K562 (cell line): ENCODE results near the gene FRMD4B. TPM values are rescaled to one million over a fixed set of nuclear protein-coding genes. Genes with fewer than 3 reads are reported as not detected.

Source experiments
- CUX1 ChIP-seq: fragments of 200-800 bp; sonication (Bioruptor generic); IDR thresholded peaks from 2 replicates; pipeline ENCODE4 v1.6.1; 2016; ENCODE audit warnings: missing genetic modification characterization, missing compliant biosample characterization
- DPF2 ChIP-seq: fragments of 450-650 bp; IDR thresholded peaks from 2 replicates; pipeline ENCODE4 v1.6.1; 2016
- KDM4B ChIP-seq, 2 experiments: fragments of 450-650 bp in 1 of 2; sonication (generic) in 1 of 2; IDR thresholded peaks; 2 replicates each; pipeline ENCODE4 v1.6.1; 2016 to 2017; ENCODE audit warnings: borderline replicate concordance in 2 of 2, antibody characterized with exemption in 1 of 2, low read depth in 1 of 2, mild to moderate bottlenecking in 1 of 2
- PRDM10 ChIP-seq: fragments of 450-650 bp; IDR thresholded peaks from 2 replicates; pipeline ENCODE4 v1.6.1; 2018; ENCODE audit not compliant: partially characterized antibody
- XRCC5 ChIP-seq: fragments of 200-400 bp; formaldehyde crosslinking; IDR thresholded peaks from 2 replicates; pipeline ENCODE4 v1.6.1; 2017; ENCODE audit warnings: low read depth, mild to moderate bottlenecking, low read length
- ZNF639 ChIP-seq, 2 experiments: fragments of 200-800 bp in 1 of 2; sonication (Bioruptor generic) in 1 of 2; sonication (generic) in 1 of 2; formaldehyde crosslinking in 1 of 2; IDR thresholded peaks in 1 of 2; conservative IDR thresholded peaks in 1 of 2; 2 replicates each; pipeline versions ENCODE4 v1.5.0 to v1.6.1; 2016 to 2020; ENCODE audit warnings: missing compliant biosample characterization in 1 of 2, missing genetic modification characterization in 1 of 2, missing genetic modification reagents in 1 of 2
- ZNF740 ChIP-seq, 3 experiments: fragments of 200-800 bp in 1 of 3; sonication (Bioruptor generic) in 1 of 3; sonication (generic) in 1 of 3; formaldehyde crosslinking in 1 of 3; IDR thresholded peaks; 2 replicates each; pipeline versions ENCODE4 v1.6.1 to v1.8.0; 2016 to 2022; ENCODE audit warnings: mild to moderate bottlenecking in 2 of 3, missing compliant biosample characterization in 2 of 3, missing genetic modification characterization in 2 of 3, missing genetic modification reagents in 1 of 3
- polyA plus RNA-seq, 8 experiments: library from polyadenylated mRNA; depleted of rRNA in 4 of 8; stranded (reverse) in 5 of 8; unstranded in 3 of 8; fragments of >200 nt; fragmentation: Nextera tagmentation in 2 of 8; fragmentation: Illumina TruSeq in 1 of 8; extraction: Ambion mirVana in 2 of 8; extraction: Trizol in 1 of 8; gene quantifications; 2 replicates each; pipeline versions ENCODE4 v1.2.1 to v1.2.3, GENCODE V29; 2011 to 2014; ENCODE audit warnings: inconsistent platforms in 1 of 8, missing spikeins in 1 of 8
- total RNA-seq, 7 experiments: library from RNA; depleted of rRNA in 6 of 7; stranded (reverse); fragments of >200 nt in 6 of 7; fragmentation: Illumina TruSeq in 2 of 7; extraction: Trizol in 2 of 7; gene quantifications; 2 replicates each; pipeline versions ENCODE4 v1.2.1 to v1.2.3, GENCODE V29; 2011 to 2021; ENCODE audit warnings: low replicate concordance in 1 of 7

FRMD4B gene
- total and polyA plus RNA-seq, 9 of the 15 experiments (the other 6 are each of a cell fraction or from before 2014, with no cell fraction given): 0.03 to 0.09 (median 0.04) TPM; not detected in 3

- TF ChIP-seq ZNF639 (CRISPR knock-in tag; conservative IDR thresholded peaks at IDR 0.05 in 1 of 2, IDR thresholded peaks at IDR 0.05 in 1 of 2) (no peak), ZNF740 (CRISPR knock-in tag; IDR thresholded peaks at IDR 0.05) (no peak), ZNF740 (tag; IDR thresholded peaks at IDR 0.05) (no peak), DPF2 (0 out of 2 replicates have a peak, but pooled peaks have one; percentile 39), CUX1 (no peak), XRCC5 (no peak), PRDM10 (no peak), KDM4B (IDR thresholded peaks at IDR 0.05; ENCODE audit: borderline replicate concordance in 2 of 2, low read depth in 1 of 2) (no peak)
These were observed 173.3 kb downstream of the FRMD4B start (continued) for GRCh38 chr3:69212411-69213160.
